Neural cell (in vitro differentiated cells): ENCODE data around the gene BCAR3. TPM values are rescaled to one million over a fixed set of nuclear protein-coding genes. Genes with fewer than 3 reads are reported as not detected.

ENCODE experiments used
- H2AFZ ChIP-seq: fragments of 200-600, 300-800 bp; sonication (generic), shearing (Covaris generic); 2 replicates; pipeline ENCODE4 v1.6.0; 2014; ENCODE audit warnings: low read depth, mild to moderate bottlenecking, antibody characterized with exemption, low read length, moderate library complexity
- H3F3A ChIP-seq: fragments of 200-600 bp; shearing (Covaris generic); 2 replicates; pipeline ENCODE4 v1.6.1; 2016; ENCODE audit warnings: mild to moderate bottlenecking, moderate library complexity, mixed read lengths, antibody characterized with exemption, low read length; ENCODE audit not compliant: insufficient read depth, poor library complexity, severe bottlenecking
- H3K27ac ChIP-seq: fragments of 200-600, 300-800 bp; sonication (generic), shearing (Covaris generic); 2 replicates; pipeline ENCODE4 v1.5.1; 2014; ENCODE audit warnings: mild to moderate bottlenecking, low read length, moderate library complexity
- H3K27me3 ChIP-seq: fragments of 300-800, 200-600 bp; sonication (generic), shearing (Covaris generic); 2 replicates; pipeline ENCODE4 v1.6.0; 2014; ENCODE audit warnings: mild to moderate bottlenecking, low read depth, low read length, moderate library complexity; ENCODE audit not compliant: insufficient read depth
- H3K36me3 ChIP-seq: fragments of 300-800, 200-600 bp; sonication (generic), shearing (Covaris generic); 2 replicates; pipeline ENCODE4 v1.5.1; 2014; ENCODE audit warnings: mild to moderate bottlenecking, antibody characterized with exemption, low read length, moderate library complexity; ENCODE audit not compliant: insufficient read depth
- H3K4me2 ChIP-seq: fragments of 300-800, 200-600 bp; sonication (generic), shearing (Covaris generic); 2 replicates; pipeline ENCODE4 v1.6.0; 2014; ENCODE audit warnings: mild to moderate bottlenecking, low read length
- H3K4me3 ChIP-seq: fragments of 300-800, 200-600 bp; sonication (generic), shearing (Covaris generic); 2 replicates; pipeline ENCODE4 v1.5.1; 2014; ENCODE audit warnings: mild to moderate bottlenecking, low read length, moderate library complexity
- H3K79me2 ChIP-seq: fragments of 200-600 bp; shearing (Covaris generic); replicated peaks from 2 replicates; pipeline ENCODE4 v1.6.0; 2014; ENCODE audit warnings: mild to moderate bottlenecking, low read length, moderate library complexity; ENCODE audit not compliant: insufficient read depth
- H3K9ac ChIP-seq: fragments of 300-800, 200-600 bp; sonication (generic), shearing (Covaris generic); 2 replicates; pipeline ENCODE4 v1.6.1; 2016; ENCODE audit warnings: mild to moderate bottlenecking, low read length, mixed read lengths
- H3K9me2 ChIP-seq: fragments of 200-600 bp; shearing (Covaris generic); 2 replicates; pipeline ENCODE4 v1.6.1; 2016; ENCODE audit warnings: mild to moderate bottlenecking, low read length, mixed read lengths; ENCODE audit not compliant: insufficient read depth
- H3K9me3 ChIP-seq: fragments of 200-600, 300-800 bp; sonication (generic), shearing (Covaris generic); 2 replicates; pipeline ENCODE4 v1.6.1; 2016; ENCODE audit warnings: mild to moderate bottlenecking, mixed run types, low read length, moderate library complexity, mixed read lengths
- H4K20me1 ChIP-seq: fragments of 200-600 bp; shearing (Covaris generic); 2 replicates; pipeline ENCODE4 v1.6.1; 2016; ENCODE audit warnings: mild to moderate bottlenecking, mixed run types; ENCODE audit not compliant: insufficient read depth
- EP300 ChIP-seq: fragments of 450-650 bp; conservative IDR thresholded peaks from 2 replicates; pipeline ENCODE4 v1.6.1; 2014; ENCODE audit warnings: antibody characterized with exemption, mild to moderate bottlenecking, moderate library complexity; ENCODE audit not compliant: poor library complexity, severe bottlenecking
- EZH2 ChIP-seq: fragments of 200-600, 300-800 bp; shearing (Covaris generic), sonication (generic); IDR thresholded peaks from 2 replicates; pipeline ENCODE4 v1.6.1; 2014; ENCODE audit warnings: antibody characterized with exemption, low read length, borderline replicate concordance, mild to moderate bottlenecking; ENCODE audit not compliant: insufficient read depth, poor library complexity, severe bottlenecking
- MXI1 ChIP-seq: fragments of 450-650 bp; conservative IDR thresholded peaks from 2 replicates; pipeline ENCODE4 v1.6.1; 2014; ENCODE audit warnings: antibody characterized with exemption, mild to moderate bottlenecking; ENCODE audit not compliant: poor library complexity, severe bottlenecking
- POLR2AphosphoS5 ChIP-seq: IDR thresholded peaks from 2 replicates; pipeline ENCODE4 v1.6.1; 2012
- RAD21 ChIP-seq: fragments of 450-650 bp; conservative IDR thresholded peaks from 2 replicates; pipeline ENCODE4 v1.6.1; 2014; ENCODE audit warnings: antibody characterized with exemption, mild to moderate bottlenecking, moderate library complexity
- SMC3 ChIP-seq: fragments of 450-650 bp; conservative IDR thresholded peaks from 2 replicates; pipeline ENCODE4 v1.6.1; 2014; ENCODE audit warnings: antibody characterized with exemption, mild to moderate bottlenecking, moderate library complexity; ENCODE audit not compliant: poor library complexity
- TAF1 ChIP-seq: IDR thresholded peaks from 2 replicates; pipeline ENCODE4 v1.6.1; 2012; ENCODE audit warnings: low read depth
- polyA plus RNA-seq: library from polyadenylated mRNA; depleted of rRNA; stranded (reverse); fragments of >200 nt; gene quantifications from 2 replicates; pipeline ENCODE4 v1.2.3, GENCODE V29; 2014
- TF ChIP-seq, protein P1 (sequence below): fragments of 450-650 bp; IDR thresholded peaks from 2 replicates; pipeline ENCODE4 v1.5.1; 2014; ENCODE audit warnings: antibody characterized with exemption, mild to moderate bottlenecking, moderate library complexity; ENCODE audit not compliant: poor library complexity, severe bottlenecking
- TF ChIP-seq, protein P2 (sequence below): IDR thresholded peaks from 2 replicates; pipeline ENCODE4 v1.6.1; 2012; ENCODE audit warnings: borderline replicate concordance

The BCAR3 gene
- polyA plus RNA-seq, 1 donor from 2014 or later: 2.5 TPM

DNA sequence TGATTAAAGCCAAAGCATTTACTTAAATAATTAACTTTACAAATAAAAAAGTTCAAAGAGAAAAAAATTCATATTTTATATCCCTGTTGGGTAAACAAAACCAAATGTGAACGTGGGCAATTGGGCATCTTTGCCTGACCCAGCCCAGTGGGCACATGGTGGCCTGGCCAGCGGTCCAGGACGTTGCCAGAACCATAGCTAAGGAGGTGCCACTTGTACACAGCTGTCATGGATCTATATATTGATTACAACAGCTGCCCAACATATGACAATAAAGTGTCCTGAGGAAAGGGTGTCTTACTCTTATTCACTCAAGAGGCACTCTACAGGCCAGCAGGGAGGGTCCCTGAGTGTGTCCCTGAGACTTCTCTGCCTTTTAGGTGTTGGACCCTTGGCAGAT, 78.5 kb downstream of the BCAR3 start:
- Histone ChIP-seq H2AFZ (no peak overlapping the region), H4K20me1 (no peaks in the 10 kb centered on the region)
- TF ChIP-seq MXI1: no peak

DNA sequence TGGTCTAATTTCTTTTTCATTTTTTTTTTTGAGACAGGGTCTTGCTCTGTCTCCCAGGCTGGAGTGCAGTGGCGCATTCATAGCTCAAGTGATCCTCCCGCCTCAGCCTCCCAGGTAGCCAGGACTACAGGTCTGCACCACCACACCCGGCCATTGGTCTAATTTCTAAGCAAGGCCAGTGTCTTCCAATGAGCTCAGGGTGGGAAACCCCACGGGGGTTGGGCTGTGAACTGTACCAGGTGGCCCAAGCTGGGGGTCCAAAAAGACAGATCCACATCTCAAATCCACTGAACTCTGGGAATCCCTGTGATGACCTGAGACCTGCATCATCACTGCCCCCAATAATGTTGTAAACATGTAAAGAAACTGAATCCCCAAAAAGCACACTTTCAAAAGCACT, 79.5 kb downstream of the BCAR3 start:
- H3K27me3 ChIP-seq: no peaks in the 10 kb centered on the region
- H2AFZ ChIP-seq: no peak overlapping the region
- no peaks in the 10 kb centered on the region for H3K79me2 ChIP-seq
- H3K4me3 ChIP-seq: no peak overlapping the region
- H3F3A ChIP-seq: no peaks in the 10 kb centered on the region
- no peak overlapping the region for H3K9ac ChIP-seq
- H3K36me3 ChIP-seq: no peaks in the 10 kb centered on the region
- TF ChIP-seq RAD21 (no peak), EZH2 (no peak), EP300 (no peak), TAF1 (no peak), MXI1 (no peak), SMC3 (no peak), POLR2AphosphoS5 (no peak)
- TF ChIP-seq, protein P1, sequence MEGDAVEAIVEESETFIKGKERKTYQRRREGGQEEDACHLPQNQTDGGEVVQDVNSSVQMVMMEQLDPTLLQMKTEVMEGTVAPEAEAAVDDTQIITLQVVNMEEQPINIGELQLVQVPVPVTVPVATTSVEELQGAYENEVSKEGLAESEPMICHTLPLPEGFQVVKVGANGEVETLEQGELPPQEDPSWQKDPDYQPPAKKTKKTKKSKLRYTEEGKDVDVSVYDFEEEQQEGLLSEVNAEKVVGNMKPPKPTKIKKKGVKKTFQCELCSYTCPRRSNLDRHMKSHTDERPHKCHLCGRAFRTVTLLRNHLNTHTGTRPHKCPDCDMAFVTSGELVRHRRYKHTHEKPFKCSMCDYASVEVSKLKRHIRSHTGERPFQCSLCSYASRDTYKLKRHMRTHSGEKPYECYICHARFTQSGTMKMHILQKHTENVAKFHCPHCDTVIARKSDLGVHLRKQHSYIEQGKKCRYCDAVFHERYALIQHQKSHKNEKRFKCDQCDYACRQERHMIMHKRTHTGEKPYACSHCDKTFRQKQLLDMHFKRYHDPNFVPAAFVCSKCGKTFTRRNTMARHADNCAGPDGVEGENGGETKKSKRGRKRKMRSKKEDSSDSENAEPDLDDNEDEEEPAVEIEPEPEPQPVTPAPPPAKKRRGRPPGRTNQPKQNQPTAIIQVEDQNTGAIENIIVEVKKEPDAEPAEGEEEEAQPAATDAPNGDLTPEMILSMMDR: no peak
- TF ChIP-seq, protein P2, sequence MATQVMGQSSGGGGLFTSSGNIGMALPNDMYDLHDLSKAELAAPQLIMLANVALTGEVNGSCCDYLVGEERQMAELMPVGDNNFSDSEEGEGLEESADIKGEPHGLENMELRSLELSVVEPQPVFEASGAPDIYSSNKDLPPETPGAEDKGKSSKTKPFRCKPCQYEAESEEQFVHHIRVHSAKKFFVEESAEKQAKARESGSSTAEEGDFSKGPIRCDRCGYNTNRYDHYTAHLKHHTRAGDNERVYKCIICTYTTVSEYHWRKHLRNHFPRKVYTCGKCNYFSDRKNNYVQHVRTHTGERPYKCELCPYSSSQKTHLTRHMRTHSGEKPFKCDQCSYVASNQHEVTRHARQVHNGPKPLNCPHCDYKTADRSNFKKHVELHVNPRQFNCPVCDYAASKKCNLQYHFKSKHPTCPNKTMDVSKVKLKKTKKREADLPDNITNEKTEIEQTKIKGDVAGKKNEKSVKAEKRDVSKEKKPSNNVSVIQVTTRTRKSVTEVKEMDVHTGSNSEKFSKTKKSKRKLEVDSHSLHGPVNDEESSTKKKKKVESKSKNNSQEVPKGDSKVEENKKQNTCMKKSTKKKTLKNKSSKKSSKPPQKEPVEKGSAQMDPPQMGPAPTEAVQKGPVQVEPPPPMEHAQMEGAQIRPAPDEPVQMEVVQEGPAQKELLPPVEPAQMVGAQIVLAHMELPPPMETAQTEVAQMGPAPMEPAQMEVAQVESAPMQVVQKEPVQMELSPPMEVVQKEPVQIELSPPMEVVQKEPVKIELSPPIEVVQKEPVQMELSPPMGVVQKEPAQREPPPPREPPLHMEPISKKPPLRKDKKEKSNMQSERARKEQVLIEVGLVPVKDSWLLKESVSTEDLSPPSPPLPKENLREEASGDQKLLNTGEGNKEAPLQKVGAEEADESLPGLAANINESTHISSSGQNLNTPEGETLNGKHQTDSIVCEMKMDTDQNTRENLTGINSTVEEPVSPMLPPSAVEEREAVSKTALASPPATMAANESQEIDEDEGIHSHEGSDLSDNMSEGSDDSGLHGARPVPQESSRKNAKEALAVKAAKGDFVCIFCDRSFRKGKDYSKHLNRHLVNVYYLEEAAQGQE: no peak
- no peaks in the 10 kb centered on the region for H4K20me1 ChIP-seq
- no peaks in the 10 kb centered on the region for H3K9me3 ChIP-seq
- no peak overlapping the region for H3K4me2 ChIP-seq
- H3K27ac ChIP-seq: no peak overlapping the region
- H3K9me2 ChIP-seq: no peaks in the 10 kb centered on the region

More for the DNA sequence above, 78.5 kb downstream of the BCAR3 start:
- Histone ChIP-seq H3K36me3 (no peaks in the 10 kb centered on the region), H3K9me2 (no peaks in the 10 kb centered on the region), H3K9me3 (no peaks in the 10 kb centered on the region), H3K27me3 (no peaks in the 10 kb centered on the region), H3K27ac (no peak overlapping the region), H3F3A (no peaks in the 10 kb centered on the region), H3K79me2 (no peaks in the 10 kb centered on the region), H3K4me3 (no peak overlapping the region), H3K9ac (no peak overlapping the region), H3K4me2 (no peak overlapping the region)

DNA sequence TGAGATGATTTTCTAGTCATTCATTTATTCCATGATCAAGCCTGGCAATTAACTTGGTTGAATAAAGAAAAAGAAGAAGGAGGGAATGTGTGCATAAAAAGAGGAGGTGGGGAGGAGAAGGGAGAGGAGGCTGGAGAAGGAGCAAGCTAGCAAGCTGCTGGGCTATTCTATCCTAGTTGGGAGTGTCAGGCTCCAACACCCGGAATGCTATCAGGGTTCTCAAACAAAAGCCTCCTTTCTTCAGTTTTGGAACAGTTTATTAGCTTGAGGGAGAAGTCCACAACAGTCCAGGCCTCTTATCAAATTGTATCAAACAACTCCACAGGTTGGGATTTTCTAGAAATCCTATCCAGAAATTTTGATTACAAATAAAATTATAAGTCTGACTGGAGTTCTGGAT, 80.0 kb downstream of the BCAR3 start:
- Histone ChIP-seq H2AFZ (no peak overlapping the region), H3F3A (no peaks in the 10 kb centered on the region), H3K4me2 (no peak overlapping the region), H3K79me2 (no peaks in the 10 kb centered on the region), H3K9ac (no peak overlapping the region), H3K27ac (no peak overlapping the region), H3K9me3 (no peaks in the 10 kb centered on the region), H3K36me3 (no peaks in the 10 kb centered on the region), H4K20me1 (no peaks in the 10 kb centered on the region), H3K27me3 (no peaks in the 10 kb centered on the region), H3K9me2 (no peaks in the 10 kb centered on the region), H3K4me3 (no peak overlapping the region)
- no peak for TF ChIP-seq POLR2AphosphoS5
- TF ChIP-seq, protein P1: no peak
